GM18861 (cell line): ENCODE results near the gene SORBS1.

Experiments used
- ATAC-seq: cut with Tn5 transposase; IDR thresholded peaks from one replicate; pipeline ENCODE4 v1.9.1; 2021; ENCODE audit not compliant: unreplicated experiment

The SORBS1 gene

DNA sequence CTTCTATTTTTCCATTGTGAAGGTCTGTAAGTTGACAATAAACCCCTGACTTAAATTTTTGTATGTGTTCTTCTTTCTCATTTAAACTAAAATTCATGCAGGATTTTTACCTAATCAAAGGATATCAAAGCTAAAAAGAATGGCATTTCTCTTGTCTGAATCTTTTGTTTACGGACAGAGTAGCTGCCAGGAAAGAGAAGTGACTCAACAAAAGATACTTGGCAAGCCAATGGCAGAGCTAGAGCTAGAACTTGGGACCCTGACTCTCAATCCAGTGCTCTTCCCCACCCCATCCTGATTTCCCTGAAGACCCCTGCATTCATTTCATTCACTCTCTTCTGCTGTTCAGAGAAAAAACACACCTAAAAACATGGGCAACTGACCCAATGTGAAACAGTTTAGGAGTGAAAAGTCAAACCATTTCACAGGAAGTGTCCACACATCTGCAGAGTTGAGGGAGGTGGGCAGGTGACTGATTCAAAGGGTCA lies 230.2 kb downstream of the SORBS1 start:
- ATAC-seq, result no peak

- ATAC-seq, result no peak
Observed at GRCh38 chr10:95329296-95329695, 231.9 kb downstream of the SORBS1 start.

- ATAC-seq, result no peak
Observed at GRCh38 chr10:95328013-95328412, 233.2 kb downstream of the SORBS1 start.

DNA sequence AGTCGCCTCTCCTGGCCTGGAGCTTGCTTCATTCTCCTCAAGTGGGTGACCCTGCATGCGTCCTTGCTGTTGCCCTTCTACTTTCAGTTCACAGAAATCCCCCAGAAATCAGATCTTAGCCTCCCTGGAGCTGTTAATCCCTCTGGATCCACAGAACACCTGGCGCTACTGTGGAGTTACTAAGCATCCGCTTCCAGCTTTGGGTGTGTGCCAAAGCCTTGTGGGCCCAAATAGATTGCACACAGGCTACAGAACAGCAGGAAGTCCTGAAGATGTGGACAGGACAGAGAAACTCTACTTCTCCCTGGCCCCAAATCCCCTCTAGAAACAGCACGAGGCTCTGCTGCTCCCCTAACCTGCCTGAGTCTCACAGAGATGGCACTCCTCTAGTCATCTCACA lies 233.8 kb downstream of the SORBS1 start:
- no peak for ATAC-seq

DNA sequence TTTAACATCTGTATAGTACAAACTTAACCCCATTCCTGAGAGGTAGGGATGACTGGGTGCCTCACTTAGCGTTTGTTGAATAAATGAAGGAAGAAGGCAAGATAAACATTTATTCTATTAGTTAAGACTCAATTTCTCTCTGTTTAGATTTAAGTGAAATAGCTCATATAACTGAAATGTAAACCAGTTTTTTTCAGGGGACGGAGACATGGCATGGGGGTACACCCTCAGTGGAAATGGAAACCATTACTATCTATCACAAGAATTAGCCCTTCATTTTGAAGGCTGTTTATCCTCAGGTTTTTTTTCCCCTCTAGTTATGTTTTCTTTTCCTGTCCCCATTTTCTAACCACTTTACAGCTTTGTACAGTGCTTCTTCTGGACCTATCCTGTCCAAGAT lies 234.8 kb downstream of the SORBS1 start:
- ATAC-seq, result no peak

DNA sequence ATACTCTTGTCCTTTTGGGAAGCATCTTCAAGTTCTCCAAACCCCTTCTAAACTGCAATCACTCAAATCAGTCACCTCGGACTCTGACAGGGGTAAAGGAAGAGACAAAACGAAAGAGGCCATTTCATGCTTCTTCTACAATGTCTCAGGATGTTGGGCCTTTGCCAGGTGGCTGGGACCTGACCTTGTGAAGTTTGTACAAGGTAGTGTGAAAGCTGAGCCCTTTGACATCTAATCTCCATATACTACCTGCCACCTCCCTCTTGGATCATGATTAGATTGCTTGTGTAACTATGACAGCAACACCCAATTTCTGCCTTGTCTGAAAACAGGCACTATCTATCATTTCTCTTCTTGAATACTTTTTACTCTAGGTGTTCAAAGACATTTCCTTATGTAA lies 235.3 kb downstream of the SORBS1 start:
- ATAC-seq, result no peak

- no peak for ATAC-seq
Observed at GRCh38 chr10:95324436-95325268, 236.5 kb downstream of the SORBS1 start.

GRCh38 chr10:95321554-95322301 lies 239.4 kb downstream of the SORBS1 start:
- ATAC-seq, result no peak

DNA sequence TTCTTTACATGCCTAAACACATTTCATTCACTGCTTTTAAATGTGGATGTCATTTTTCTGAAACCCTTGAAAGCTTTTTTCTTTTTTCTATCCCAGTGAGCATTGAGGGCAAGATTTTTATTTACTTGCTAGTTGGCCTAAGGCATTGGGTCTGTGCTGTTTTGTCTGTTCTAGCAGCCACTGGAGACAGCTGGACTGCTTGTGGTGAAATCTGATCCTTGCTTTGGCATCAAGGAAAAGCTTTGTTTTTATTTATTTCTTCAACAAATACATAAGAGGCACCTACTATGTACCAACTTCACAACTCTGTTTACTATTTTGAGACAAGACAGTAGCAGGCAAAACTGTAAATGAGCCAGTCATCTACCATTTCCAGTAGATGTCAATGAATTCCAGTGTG lies 241.9 kb downstream of the SORBS1 start:
- no peak for ATAC-seq

DNA sequence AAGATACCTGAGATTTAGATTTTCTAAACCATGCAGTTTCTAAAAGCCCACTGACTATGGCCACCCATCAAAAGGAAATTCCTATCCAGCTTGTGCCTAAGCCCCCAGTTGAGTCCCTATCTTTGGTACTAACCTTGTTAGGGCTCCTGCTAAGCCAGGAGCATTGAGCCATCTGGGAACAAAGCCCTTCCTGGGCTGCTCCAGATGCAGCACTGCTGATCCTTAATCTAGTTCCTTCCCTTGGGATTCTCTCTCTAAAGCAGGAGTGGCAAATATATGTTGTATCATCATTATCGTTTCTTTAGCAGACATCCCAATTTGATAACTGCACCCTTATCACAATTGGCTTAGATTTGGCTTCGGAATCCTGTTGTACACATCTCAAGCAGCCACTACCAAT lies 245.7 kb downstream of the SORBS1 start:
- no peak for ATAC-seq

DNA sequence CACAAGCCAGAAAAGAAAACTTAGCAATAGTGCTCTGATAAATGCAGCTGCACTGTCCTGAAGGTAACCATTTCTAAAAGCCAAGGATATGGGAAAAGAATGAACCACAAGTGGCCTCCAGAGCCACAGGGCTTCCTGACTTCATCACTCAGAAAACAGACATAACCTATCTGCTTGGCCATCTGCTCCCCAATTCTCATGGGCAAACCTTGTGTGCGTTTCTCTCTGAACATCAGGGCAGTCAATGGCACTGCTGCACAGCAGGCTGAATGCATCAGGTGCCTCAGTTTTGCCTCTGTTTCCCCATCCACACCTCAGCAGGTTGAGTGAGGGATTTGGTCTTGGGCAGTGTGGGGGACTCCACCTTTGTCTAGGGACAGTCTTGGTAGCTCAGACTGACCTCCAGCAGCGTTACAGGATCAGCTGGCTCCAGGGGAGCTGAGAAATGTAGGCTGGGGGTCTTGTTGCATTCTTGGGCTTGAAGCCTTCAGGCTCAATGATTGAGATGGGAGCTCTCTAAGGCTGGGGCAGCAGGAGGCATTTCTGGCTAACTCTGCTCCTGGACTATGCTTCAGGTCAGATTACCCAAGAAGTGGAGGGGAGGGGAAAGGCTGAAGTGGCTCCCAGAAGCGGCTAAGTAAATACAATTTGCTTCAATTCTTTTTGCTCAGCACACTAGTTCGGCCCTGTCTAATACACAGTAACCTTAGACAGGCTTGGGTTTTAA lies 246.8 kb downstream of the SORBS1 start:
- ATAC-seq, result no peak

- no peak for ATAC-seq
Observed at GRCh38 chr10:95312986-95313495, 248.1 kb downstream of the SORBS1 start.

DNA sequence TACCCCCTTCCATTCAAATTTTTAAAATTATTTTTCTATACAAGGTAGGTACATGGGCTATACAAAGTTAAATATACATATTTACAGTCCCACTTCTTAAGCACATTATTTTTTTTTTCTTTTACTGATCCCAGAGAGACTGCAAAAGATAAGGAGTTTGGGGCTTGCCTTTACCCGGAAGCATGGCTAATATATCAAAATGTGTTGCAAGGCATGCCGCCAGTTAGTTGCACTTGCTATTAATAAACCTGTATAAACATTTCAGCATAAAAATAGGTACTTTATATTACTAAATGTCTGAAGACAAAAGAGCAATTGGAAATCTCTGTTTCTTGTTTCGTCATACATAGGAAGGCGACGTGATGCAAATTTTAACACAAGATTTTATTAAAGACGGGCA lies 248.9 kb downstream of the SORBS1 start:
- ATAC-seq, result no peak

GRCh38 chr10:95309958-95310357 lies 251.2 kb downstream of the SORBS1 start:
- peak; percentile 64 for ATAC-seq

DNA sequence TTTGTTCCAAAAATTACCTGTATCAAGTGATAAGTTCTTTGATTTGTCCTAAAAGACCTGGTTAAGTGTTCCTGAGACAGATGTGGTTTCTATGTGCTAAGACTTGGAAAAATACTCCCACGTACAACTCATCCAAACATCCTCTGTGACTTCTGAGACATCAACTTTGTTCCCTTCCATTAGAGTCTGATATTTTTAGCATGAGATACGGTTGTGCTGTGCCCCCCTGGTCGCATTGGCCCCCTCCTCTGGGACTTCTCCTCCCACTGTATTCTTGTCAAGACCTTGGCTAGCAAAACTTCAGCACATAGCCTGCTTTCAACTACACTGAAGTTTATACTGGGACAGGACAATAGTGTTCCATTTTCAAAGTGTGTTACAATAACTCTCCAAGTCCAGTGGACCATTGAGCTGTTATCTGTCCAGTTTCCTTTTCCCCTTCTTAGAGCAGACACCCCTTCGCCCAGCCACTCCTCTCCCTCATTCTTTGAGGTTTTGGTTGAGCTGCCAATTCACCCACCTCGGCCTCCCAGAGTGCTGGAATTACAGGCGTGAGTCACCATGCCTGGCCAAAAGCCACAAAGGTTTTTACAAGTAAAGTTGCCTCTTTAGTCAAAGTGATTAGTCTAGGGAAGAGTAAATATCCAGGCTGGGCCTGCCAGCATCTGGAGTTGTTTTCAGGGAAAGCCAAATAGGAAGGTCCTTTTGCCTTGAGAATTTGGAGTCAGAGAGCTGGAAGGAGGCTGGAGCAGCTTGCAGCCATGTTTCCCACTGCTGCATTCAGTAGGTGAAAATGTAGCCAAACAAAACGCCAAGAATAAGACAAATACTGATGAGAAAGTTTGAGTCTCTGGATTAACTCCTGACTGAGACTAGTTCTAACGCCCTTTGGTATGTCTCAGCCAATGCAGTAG lies 252.5 kb downstream of the SORBS1 start:
- ATAC-seq, result no peak

DNA sequence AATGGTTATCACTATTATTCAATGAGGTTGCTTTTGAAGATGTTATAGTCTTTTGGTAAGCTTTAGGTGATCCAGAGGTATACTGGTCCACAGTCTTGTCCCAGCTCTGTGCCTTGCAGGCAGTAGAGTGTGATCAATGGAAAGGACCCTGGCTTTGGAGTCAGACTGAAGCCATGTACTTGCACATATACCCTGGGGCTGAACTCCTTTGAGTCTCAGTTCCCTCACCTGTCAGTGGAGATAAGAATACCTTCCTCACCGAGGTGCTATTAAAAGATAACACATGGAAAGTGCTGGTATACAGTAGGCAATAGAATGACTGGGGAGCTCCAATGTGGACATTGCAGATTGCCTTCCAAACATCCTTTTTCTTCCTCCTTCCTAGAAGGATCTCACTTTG lies 254.3 kb downstream of the SORBS1 start:
- no peak for ATAC-seq

DNA sequence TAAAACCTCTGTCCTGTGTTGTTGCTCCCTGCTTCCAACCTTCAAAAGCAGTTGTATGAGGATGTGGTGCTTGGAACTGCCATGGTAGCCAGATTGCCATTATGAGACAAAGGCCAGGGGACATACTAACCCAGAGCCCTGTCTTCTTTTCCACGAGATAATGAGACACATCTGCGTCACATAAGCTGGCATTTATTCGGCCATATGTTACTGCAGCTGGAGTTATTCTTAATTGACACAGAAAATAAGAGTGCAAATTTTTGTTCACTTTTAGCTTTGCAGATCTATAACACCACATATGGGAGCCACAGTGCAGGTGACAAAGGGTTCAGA lies 254.9 kb downstream of the SORBS1 start:
- ATAC-seq, result no peak

- no peak for ATAC-seq
Observed at GRCh38 chr10:95305606-95306317, 255.4 kb downstream of the SORBS1 start.

- ATAC-seq, result no peak
Observed at GRCh38 chr10:95304976-95305375, 256.2 kb downstream of the SORBS1 start.

- no peak for ATAC-seq
Observed at GRCh38 chr10:95304463-95304862, 256.7 kb downstream of the SORBS1 start.
